GM18498 (cell line): ENCODE measurements around the gene STX8.
A peak's percentile ranks its signal among the peaks of the same experiment; 100 is the strongest.
"Not testable (repeated sequence)": the region's sequence is repeated elsewhere in the genome, so short reads cannot be mapped to it uniquely, and the experiment has no call there.

Source experiments
- ATAC-seq: cut with Tn5 transposase; IDR thresholded peaks from one replicate; pipeline ENCODE4 v1.9.1; 2021; ENCODE audit warnings: mild to moderate bottlenecking, moderate library complexity; ENCODE audit not compliant: unreplicated experiment

Gene STX8

GRCh38 chr17:9575381-9576101 lies at the start of gene STX8:
TSS of gene STX8 (minus strand) at chr17:9575820. CDS start at chr17:9575808, 12 bp downstream.
- peak; percentile 81 for ATAC-seq

- ATAC-seq = no peak
Measured at GRCh38 chr17:9622961-9623360, 47.3 kb upstream of the STX8 start.

- no peak for ATAC-seq
Measured at GRCh38 chr17:9615486-9615885, 39.9 kb upstream of the STX8 start.

- ATAC-seq = no peak
Measured at GRCh38 chr17:9612006-9612405, 36.4 kb upstream of the STX8 start.

GRCh38 chr17:9611557-9611956 lies 35.9 kb upstream of the STX8 start:
- no peak for ATAC-seq

GRCh38 chr17:9607058-9607457 lies 31.4 kb upstream of the STX8 start:
- not testable (repeated sequence) for ATAC-seq

- ATAC-seq = no peak
Measured at GRCh38 chr17:9606453-9606852, 30.8 kb upstream of the STX8 start.

- not testable (repeated sequence) for ATAC-seq
Measured at GRCh38 chr17:9604583-9604982, 29.0 kb upstream of the STX8 start.

- no peak for ATAC-seq
Measured at GRCh38 chr17:9598661-9599060, 23.0 kb upstream of the STX8 start.

- ATAC-seq = not testable (repeated sequence)
Measured at GRCh38 chr17:9597638-9598037, 22.0 kb upstream of the STX8 start.

GRCh38 chr17:9594065-9594464 lies 18.4 kb upstream of the STX8 start:
- ATAC-seq = no peak

- ATAC-seq = no peak
Measured at GRCh38 chr17:9587969-9588656, 12.5 kb upstream of the STX8 start.

GRCh38 chr17:9577373-9577709 lies 1.7 kb upstream of the STX8 start:
- ATAC-seq = no peak

- peak; percentile 70 for ATAC-seq
Measured at GRCh38 chr17:9576521-9577372, 1.1 kb upstream of the STX8 start, which contains the start of gene CFAP52. TSS of gene CFAP52 (plus strand) at chr17:9576642. CDS start at chr17:9576696, 54 bp downstream.

- ATAC-seq = no peak
Measured at GRCh38 chr17:9571201-9571600, 4.4 kb downstream of the STX8 start.

GRCh38 chr17:9568957-9569588 lies 6.5 kb downstream of the STX8 start:
- no peak for ATAC-seq

- no peak for ATAC-seq
Measured at GRCh38 chr17:9568004-9568403, 7.6 kb downstream of the STX8 start.

GRCh38 chr17:9566739-9567138 lies 8.9 kb downstream of the STX8 start:
- ATAC-seq = not testable (repeated sequence)

- ATAC-seq = no peak
Measured at GRCh38 chr17:9566067-9566466, 9.6 kb downstream of the STX8 start.

- no peak for ATAC-seq
Measured at GRCh38 chr17:9564104-9564503, 11.5 kb downstream of the STX8 start.

GRCh38 chr17:9557857-9558256 lies 17.8 kb downstream of the STX8 start:
- no peak for ATAC-seq
